Liver (tissue), 3 donors: ENCODE measurements around the gene TERC.

Source experiments
- FOXA1 ChIP-seq: IDR thresholded peaks from 2 replicates; pipeline ENCODE4 v1.6.1; 2016; ENCODE audit warnings: antibody characterized with exemption
- GABPA ChIP-seq, 2 donors: IDR thresholded peaks in 1 of 2; conservative IDR thresholded peaks in 1 of 2; 2 replicates each; pipeline ENCODE4 v1.6.1; 2016; ENCODE audit warnings: antibody characterized with exemption in 2 of 2, mild to moderate bottlenecking in 1 of 2, moderate library complexity in 1 of 2
- JUND ChIP-seq, 2 donors: IDR thresholded peaks; 2 replicates each; pipeline ENCODE4 v1.6.1; 2016; ENCODE audit warnings: antibody characterized with exemption in 2 of 2
- TAF1 ChIP-seq: conservative IDR thresholded peaks from 2 replicates; pipeline ENCODE4 v1.6.1; 2016; ENCODE audit warnings: antibody characterized with exemption, mild to moderate bottlenecking
- TF ChIP-seq, protein P1 (sequence below): fragments of 150-350 bp; IDR thresholded peaks from 2 replicates; pipeline ENCODE4 v1.5.1; 2017; ENCODE audit warnings: improper control_type of control experiment, low read depth, low read length; ENCODE audit not compliant: missing input control
- TF ChIP-seq, protein P2 (sequence below): IDR thresholded peaks from 2 replicates; pipeline ENCODE4 v1.6.1; 2016; ENCODE audit warnings: antibody characterized with exemption
- donor health status: healthy.
- donor health status: healthy.

DNA sequence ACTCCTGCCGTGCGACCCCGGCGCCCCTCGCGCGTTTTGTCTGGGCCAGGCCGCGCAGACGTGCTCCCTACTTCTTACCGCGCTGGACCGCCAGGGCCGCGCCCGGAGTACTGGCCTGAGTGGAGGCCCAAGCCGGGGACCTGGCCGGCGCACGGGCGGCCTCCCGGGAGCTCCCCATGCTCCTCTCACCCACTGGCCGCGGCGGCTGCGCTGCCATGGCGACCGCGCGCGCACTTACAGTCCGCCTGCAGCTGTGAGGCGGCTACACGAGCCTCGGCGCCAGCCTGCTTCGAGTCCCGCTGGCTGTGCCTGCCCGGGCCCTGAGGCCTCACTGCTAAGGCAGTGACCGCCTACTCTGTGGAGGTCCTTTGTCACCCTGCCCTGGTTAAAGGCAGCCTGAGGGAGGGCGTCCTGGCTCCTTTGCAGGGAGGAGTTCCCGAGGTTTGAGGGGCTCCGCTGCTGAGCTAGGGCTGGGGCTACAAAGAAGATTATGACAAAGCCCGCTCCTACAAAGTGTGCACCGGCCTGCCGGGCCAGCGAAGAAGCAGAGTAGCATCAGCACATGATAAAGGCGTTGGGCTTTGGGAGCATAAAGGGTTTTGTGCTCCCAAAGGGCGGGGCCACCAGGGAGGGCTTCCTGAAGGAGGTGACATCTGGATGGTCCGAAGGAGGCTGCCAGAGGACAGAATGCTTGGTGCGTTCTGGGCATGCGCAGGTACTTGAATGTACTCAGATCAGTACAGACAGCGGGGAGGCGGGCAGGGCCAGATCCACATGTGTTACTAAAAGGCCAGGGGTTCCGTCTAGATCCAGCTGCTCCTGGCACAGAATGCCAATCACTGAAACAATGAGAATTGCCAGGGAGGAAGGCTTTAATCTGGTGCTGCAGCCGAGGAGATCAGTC, 47.7 kb upstream of the TERC start, which contains the start of the genes LRRC34 and LRRIQ4:
- TF ChIP-seq GABPA (IDR thresholded peaks at IDR 0.05 in 1 of 2, conservative IDR thresholded peaks at IDR 0.05 in 1 of 2) (no peak), TAF1 (no peak), FOXA1 (no peak), JUND (IDR thresholded peaks at IDR 0.05) (no peak)
- TF ChIP-seq, protein P1, sequence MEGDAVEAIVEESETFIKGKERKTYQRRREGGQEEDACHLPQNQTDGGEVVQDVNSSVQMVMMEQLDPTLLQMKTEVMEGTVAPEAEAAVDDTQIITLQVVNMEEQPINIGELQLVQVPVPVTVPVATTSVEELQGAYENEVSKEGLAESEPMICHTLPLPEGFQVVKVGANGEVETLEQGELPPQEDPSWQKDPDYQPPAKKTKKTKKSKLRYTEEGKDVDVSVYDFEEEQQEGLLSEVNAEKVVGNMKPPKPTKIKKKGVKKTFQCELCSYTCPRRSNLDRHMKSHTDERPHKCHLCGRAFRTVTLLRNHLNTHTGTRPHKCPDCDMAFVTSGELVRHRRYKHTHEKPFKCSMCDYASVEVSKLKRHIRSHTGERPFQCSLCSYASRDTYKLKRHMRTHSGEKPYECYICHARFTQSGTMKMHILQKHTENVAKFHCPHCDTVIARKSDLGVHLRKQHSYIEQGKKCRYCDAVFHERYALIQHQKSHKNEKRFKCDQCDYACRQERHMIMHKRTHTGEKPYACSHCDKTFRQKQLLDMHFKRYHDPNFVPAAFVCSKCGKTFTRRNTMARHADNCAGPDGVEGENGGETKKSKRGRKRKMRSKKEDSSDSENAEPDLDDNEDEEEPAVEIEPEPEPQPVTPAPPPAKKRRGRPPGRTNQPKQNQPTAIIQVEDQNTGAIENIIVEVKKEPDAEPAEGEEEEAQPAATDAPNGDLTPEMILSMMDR = no peak
- TF ChIP-seq, protein P2, sequence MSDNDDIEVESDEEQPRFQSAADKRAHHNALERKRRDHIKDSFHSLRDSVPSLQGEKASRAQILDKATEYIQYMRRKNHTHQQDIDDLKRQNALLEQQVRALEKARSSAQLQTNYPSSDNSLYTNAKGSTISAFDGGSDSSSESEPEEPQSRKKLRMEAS = no peak
